RPMI8226 (cell line): ENCODE results near the gene RASSF5.

ENCODE experiments used
- DNase-seq: peaks from one replicate; pipeline ENCODE4 v3.0.0-alpha.2; 2015

RASSF5 gene

GRCh38 chr1:206551986-206552326 is 44.6 kb downstream of the RASSF5 start:
- no peak for DNase-seq

- no peak for DNase-seq
These were observed 46.9 kb downstream of the RASSF5 start for GRCh38 chr1:206554211-206554610.

DNA sequence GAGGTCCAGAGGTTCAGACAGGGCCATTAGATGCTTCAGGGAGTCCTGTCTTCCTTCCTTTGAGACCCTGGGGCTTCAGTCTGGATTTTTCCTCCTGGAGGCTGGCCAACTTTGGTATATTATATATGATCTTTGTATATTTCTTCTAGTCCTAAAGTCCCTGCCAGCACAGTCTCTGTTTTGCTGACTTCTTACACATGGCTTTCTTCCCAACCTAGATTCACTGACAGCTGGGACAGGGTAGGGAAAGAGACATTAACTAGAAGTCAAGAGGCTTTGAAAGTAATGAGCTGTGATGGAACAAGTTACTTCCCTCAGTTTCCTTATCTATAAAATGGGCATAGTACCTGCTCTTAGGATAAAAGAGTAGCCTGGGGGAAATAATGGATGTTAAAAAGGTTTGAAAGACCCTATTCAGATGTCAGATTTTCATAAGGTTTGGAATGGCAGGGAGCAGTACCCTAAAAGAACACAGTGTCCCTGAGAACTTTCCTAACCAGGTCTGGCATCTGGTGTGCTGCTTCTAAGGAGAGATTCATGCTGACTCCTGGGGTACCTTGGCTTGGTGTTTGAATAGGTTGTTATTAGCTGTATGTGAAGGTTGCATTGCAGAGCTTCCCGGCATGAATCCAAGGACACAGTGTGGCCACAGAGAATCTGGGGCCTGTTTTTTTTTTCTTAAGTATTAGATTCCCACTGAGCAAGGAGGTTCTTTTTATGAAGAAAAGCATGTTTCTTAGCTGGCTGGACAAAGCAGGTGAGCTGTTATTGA is 47.6 kb downstream of the RASSF5 start:
- no peak for DNase-seq

- DNase-seq, result peak; percentile 61
These were observed 48.2 kb downstream of the RASSF5 start for GRCh38 chr1:206555473-206555935.

GRCh38 chr1:206556047-206556749 is 48.9 kb downstream of the RASSF5 start:
- DNase-seq, result no peak

GRCh38 chr1:206556750-206557635 is 49.7 kb downstream of the RASSF5 start:
- DNase-seq, result peak; percentile 93

DNA sequence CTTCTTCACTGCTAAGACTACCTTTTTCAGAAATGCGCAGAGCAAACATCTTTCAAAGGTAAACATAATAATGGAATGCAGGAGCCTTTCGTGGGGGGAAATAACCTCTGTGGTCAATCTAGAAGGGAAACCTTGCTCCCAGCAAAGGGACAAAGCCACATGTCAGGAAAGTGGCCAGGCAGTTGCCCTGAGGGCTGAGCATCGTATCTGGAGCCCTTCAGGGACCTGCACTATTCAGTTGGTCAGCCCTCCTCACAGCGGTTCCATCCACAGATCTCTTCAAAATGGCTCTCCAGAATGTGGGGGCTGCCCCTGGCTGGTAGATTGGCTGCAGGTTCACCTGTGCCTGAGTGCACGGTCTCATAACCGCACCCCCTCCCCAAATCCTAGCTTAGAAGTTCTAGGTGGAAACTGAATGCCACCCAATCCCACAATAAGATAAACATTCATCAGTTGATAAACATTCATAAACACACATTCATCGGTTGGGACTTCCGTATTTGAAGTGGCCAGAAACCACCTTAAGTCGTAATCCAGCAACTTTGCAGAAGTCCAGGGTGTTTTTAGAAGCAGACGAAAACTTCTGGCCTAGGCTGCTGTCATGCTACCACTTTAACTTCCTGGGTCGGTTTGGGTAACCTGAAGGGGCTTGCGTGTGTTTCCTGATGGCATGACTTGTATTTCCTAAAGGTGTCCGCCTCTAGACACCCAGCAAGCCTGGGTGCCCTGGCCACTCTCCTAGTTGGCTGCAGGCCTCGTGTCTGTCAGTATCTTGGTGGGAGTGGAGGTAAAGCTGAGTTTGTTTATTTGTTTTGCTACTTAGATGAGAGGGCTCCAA is 50.5 kb downstream of the RASSF5 start:
- DNase-seq, result peak; percentile 65

GRCh38 chr1:206558794-206559671 is 51.7 kb downstream of the RASSF5 start:
- DNase-seq, result peak; percentile 57

- DNase-seq, result peak; percentile 68
These were observed 52.3 kb downstream of the RASSF5 start for GRCh38 chr1:206559672-206559995.

DNA sequence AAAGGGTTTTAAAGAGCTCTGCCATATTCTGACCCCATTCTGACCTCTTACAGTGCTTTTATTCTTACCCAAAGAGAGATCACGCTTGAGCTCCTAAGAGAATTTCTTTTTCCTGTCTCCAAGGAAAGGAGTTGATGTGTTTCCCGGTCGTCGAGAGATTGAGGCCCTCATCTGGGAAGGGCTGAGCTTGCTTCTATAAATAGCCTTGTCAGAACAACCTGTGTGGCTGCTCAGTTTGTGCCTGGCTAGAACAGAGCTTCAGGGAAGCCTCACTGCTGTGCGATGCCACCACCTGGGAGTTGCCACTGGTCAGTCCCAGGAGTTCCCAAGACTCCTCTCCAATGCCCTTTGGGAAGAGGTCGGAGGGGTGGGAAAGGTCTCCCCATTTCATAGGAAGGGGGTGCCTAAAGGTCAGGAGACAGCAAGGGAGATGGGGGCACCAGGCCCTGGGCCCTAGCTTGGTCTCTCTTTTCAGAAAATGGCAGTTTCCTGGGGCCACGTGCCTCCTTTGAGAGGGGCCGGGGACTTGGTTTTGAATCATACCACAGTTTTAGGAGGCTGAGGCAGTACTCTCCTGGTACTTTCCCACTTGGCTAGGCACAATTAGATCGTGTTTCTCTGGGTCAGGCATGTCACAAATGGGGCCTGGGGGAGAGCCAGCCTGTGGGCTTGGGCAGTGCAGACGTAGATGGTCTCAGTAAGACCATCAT is 52.8 kb downstream of the RASSF5 start:
- no peak for DNase-seq

- DNase-seq, result no peak
These were observed 56.3 kb downstream of the RASSF5 start for GRCh38 chr1:206563367-206564207.

GRCh38 chr1:206565995-206566394 is 58.7 kb downstream of the RASSF5 start:
- DNase-seq, result no peak

DNA sequence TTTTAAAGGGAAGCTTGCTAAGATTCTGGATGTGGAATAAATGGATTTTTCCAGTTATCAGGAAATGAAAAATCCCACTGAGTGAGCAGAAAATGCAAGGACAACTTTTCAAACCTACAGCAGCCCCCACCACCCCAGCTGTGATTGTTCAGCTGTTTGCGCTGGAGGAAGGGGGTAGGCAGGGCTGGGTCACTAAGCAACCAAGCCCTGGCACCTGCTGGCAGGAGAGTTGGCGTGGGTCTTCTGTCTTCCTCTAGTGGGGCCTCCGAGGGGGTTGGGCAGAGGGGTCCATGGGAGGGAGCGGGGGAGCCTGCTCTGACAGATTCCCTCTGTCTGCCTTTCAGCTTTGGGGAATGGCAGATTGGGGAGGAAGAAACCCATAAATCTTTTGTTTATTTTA is 59.7 kb downstream of the RASSF5 start:
- DNase-seq, result no peak

DNA sequence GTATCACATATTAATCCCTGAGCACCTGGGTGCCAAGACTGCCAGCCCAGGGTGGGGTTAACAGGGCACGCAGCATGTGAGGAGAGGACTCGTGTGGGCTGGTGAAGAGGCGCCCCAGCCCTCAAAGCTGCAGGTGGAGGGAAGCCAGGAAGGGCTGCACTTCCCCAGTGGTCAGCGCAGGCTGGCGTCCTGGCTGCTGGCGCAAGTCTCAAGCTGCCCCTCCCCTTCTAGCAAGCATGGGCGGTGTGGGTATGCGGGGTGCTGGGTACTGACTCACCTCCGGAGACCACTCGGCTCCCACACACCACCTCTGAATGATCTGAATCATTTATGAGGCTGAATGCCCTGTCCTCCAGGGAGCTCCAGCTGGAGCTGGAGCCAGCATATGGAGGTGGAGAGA is 60.9 kb downstream of the RASSF5 start:
- peak; percentile 79 for DNase-seq

GRCh38 chr1:206568779-206569352 is 61.5 kb downstream of the RASSF5 start:
- peak; percentile 85 for DNase-seq

DNA sequence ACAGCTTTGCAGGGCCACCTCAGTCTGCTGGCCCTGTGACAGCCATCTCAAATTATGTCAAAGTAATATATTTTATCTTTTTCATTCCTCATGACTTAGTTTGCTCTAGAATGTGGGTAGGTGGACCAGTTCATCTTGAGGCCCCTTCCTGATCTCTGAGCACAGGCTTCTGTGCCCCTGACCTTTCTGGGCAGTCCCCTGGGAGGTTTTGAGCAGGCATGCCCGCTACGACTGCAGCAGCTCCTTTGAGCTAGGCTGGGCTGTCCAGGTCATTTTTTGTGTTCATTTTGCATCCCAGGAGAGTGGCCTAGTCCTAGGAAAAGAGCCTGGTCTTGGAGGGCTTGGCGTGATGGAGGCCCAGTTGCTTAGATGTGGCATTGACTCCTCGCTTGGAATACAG is 62.2 kb downstream of the RASSF5 start:
- DNase-seq, result no peak

GRCh38 chr1:206570529-206570928 is 63.2 kb downstream of the RASSF5 start:
- no peak for DNase-seq

DNA sequence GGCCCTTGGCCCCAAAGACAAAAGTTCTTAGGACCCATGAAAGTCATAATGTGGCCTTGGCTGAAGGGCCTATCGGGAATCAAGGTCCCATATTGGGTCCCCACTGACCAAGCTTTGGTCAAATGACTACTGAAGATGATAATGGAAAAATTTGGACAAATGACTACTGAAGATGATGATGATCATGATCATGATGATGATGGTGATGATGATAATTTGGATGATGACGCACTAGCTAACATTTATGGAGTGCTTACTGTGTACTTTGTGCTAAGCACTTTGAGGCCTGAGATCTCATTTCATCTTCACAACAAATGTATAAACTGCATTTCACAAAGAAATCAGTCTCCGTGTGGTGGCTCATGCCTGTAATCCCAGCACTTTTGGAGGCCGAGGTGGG is 65.5 kb downstream of the RASSF5 start:
- DNase-seq, result no peak

- DNase-seq, result no peak
These were observed 66.0 kb downstream of the RASSF5 start for GRCh38 chr1:206573319-206573718.

GRCh38 chr1:206573762-206574161 is 66.4 kb downstream of the RASSF5 start:
- no peak for DNase-seq
